WI38 (cell line): ENCODE results near the gene RFWD3.
A peak's percentile ranks its signal among the peaks of the same experiment; 100 is the strongest.
"Not testable (repeated sequence)": the region's sequence is repeated elsewhere in the genome, so short reads cannot be mapped to it uniquely, and the experiment has no call there.

Source experiments
- H3K4me3 ChIP-seq: 2 replicates; pipeline ENCODE4 v1.5.1; 2011; ENCODE audit warnings: low read depth, mild to moderate bottlenecking, control low read depth, low read length
- TF ChIP-seq, protein P1 (sequence below): IDR thresholded peaks from 2 replicates; pipeline ENCODE4 v1.5.1; 2012; ENCODE audit warnings: low read depth, mild to moderate bottlenecking, control low read depth, low read length

The RFWD3 gene

DNA sequence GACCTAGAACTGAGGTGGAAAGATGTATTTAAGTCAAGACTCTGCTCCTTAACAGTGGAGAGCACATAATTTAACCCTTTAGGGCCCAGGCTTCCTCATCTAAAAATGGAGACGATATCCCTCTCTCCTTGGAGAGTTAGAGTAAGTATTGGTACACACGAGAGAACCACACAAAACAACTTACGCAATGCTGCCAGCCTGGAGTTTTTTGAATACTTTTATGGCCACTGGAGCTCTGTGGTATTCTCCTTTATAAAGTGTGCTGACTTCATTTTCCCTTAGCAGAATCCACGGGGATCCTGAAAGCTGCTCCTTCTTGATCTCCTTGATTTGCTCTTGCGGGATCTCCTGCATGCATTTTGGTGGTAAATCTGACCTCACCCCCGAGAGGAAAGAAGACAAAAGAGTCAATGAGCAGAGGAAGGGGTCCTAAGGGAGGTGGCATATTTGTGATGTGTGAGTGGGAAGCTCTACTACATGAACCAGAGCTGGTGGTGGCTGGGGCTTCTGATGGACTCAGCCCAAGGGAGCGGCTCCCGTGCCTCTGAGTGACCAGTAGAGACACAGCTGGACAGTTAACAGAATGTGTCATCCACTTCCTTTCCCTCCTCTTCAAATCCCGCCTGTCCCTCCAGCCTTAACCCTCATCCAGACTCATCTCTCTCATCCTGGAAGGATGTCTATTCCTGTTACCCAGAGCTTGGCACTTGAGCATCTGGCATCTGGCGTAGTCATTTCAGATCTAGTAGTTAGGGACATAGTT, 24.6 kb upstream of the RFWD3 start:
- H3K4me3 ChIP-seq, result no peak overlapping the region
- TF ChIP-seq, protein P1, sequence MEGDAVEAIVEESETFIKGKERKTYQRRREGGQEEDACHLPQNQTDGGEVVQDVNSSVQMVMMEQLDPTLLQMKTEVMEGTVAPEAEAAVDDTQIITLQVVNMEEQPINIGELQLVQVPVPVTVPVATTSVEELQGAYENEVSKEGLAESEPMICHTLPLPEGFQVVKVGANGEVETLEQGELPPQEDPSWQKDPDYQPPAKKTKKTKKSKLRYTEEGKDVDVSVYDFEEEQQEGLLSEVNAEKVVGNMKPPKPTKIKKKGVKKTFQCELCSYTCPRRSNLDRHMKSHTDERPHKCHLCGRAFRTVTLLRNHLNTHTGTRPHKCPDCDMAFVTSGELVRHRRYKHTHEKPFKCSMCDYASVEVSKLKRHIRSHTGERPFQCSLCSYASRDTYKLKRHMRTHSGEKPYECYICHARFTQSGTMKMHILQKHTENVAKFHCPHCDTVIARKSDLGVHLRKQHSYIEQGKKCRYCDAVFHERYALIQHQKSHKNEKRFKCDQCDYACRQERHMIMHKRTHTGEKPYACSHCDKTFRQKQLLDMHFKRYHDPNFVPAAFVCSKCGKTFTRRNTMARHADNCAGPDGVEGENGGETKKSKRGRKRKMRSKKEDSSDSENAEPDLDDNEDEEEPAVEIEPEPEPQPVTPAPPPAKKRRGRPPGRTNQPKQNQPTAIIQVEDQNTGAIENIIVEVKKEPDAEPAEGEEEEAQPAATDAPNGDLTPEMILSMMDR, result no peak

DNA sequence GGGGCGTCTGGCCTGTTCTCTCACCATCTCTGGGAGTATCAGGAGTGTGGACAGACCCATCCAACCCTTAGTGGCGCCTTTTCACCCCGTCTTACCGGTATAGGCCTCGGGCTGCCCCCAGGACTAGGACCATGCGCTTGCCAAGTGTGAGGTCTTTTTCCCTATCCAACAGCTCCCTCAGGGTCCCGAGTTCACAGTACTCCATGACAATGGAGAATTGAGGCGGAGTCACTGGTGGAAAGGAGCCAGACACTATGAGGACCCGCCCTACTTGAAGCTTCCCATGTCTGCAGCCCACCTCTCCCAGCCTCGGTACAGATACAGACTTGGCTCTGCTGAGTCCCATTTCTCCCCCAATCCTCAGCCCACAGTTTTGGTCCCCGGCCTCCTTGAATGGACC, 15.9 kb upstream of the RFWD3 start:
- TF ChIP-seq, protein P1, result no peak
- H3K4me3 ChIP-seq, result no peak overlapping the region

DNA sequence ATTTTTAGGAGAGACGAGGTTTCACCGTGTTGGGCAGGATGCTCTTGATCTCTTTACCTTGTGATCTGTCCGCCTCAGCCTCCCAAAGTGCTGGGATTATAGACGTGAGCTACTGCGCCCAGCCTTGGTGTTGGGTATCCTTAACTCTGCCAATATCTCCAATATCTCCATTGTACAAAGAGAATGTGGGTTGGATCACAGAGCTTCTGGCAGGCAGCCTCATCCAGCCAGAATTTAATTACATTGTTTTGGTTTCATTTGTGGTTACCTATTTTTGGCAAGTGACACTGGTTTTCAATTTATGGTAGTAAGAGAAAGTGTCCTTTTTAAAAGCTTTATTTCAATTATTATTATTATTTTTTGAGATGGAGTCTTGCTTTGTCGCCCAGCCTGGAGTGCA, 14.0 kb upstream of the RFWD3 start:
- H3K4me3 ChIP-seq, result no peak overlapping the region
- TF ChIP-seq, protein P1, result no peak

DNA sequence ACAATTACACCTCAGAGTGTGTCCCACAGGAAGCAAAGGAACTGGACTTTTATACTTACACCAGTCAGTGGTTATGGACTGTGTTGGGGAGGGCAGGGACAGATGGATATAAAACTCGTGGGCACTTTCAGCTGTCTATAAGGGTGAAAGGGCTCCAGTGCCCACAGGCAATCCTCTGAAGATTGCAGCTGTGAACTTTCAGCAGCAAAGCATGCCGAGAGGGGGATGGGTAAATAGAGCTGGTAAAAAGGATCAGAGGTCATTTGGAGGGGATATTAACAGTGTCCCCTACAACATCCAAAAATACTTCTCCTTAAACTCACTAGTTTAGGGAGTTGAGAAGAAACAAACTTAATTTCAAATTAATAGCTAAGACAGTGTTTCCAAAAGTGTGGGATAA, 13.3 kb upstream of the RFWD3 start:
- TF ChIP-seq, protein P1, result no peak
- no peak overlapping the region for H3K4me3 ChIP-seq

DNA sequence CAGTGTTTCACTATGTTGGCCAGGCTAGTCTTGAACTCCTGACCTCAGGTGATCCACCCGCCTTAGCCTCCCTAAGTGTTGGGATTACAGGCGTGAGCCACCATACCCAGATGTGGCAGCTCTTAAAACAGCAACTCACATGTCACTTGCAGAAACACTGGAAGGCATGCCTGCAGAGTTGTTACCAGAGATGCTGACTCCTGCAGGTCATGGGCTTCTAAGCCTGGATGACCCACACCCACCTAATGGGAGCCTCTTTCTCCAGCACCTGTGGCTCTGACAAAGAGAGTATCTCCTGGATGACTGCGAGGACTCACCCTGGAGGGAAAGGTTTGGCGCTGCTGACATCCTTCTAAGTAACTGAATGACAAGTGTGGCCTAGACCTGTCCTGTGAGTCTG, 11.2 kb upstream of the RFWD3 start:
- H3K4me3 ChIP-seq, result no peak overlapping the region

DNA sequence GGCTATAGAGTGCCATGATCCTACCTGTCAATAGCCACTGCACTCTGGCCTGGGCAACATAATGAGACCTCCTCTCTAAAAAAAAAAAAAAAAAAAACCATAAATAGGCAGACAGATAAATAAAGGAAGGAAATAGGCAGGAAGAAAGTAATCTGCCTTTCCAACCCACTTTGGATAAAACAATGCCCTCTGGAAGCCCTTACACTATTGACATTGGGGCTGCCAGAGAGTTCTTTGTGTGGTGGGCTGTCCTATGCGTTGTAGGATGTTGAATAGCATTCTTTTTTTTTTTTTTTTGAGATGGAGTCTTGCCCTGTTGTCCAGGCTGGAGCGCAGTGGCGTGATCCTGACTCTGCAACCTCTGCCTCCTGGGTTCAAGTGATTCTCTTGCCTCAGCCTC, 7.2 kb upstream of the RFWD3 start:
- no peak overlapping the region for H3K4me3 ChIP-seq
- TF ChIP-seq, protein P1, result no peak

More for the DNA sequence above, 11.2 kb upstream of the RFWD3 start:
- TF ChIP-seq, protein P1, result no peak

DNA sequence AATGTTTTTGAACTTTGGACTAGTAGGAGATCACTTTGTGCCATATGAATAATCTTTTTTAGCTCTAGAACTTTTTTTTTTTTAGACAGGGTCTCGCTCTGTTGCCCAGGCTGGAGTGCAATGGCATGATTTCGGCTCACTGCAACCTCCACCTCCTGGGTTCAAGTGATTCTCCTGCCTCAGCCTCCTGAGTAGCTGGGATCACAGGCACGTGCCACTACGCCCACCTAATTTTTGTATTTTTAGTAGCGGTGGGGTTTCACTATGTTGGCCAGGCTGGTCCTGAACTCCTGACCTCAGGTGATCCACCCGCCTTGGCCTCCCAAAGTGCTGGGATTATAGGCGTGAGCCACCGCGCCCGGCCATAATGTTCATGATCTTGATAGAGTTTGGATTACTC, 2.2 kb upstream of the RFWD3 start:
- H3K4me3 ChIP-seq, result not testable (repeated sequence)

DNA sequence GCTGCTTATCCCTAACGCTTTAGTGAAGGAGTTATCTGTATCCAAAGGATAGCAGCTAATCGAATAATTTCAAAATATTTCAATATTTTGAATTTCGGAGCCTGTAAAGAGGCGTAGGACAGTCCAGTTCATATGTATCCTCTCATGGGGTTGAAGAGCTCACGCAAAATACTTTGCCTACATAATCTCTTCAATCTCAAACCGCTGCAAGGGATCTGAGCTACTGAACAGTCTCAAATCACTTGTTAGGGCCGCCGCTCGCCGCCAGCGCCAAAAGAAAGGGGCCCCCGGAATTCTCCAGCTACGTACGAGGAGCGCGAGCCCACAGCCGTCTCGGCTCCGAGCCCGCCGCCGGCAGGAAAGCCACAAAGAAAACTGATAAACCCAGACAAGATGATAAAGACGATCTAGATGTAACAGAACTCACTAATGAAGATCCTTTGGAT, 601 bp upstream of the RFWD3 start:
- TF ChIP-seq, protein P1, result no peak
- H3K4me3 ChIP-seq, result peak overlapping the region; percentile 64
